Astrocyte (in vitro differentiated cells and primary cell): ENCODE results near the gene IFI44L. TPM values are rescaled to one million over a fixed set of nuclear protein-coding genes. Genes with fewer than 3 reads are reported as not detected.
A peak's percentile ranks its signal among the peaks of the same experiment; 100 is the strongest.

ENCODE experiments used
- DNase-seq: peaks from one replicate; pipeline ENCODE4 v3.0.0-alpha.2; 2010; ENCODE audit warnings: low read depth
- FAIRE-seq: peaks from 2 replicates; lab custom pipeline; 2011; peaks lifted over from hg19 to GRCh38; lab: Jason Lieb, UNC
- H2AFZ ChIP-seq: 2 replicates; pipeline ENCODE4 v1.6.0; 2012; ENCODE audit warnings: low read depth, low read length, inconsistent platforms
- H3K27ac ChIP-seq: 2 replicates; pipeline ENCODE4 v1.5.1; 2011; ENCODE audit warnings: low read depth, low read length, inconsistent platforms
- H3K27me3 ChIP-seq: 2 replicates; pipeline ENCODE4 v1.6.0; 2011; ENCODE audit warnings: low read length, inconsistent platforms; ENCODE audit not compliant: insufficient read depth
- H3K36me3 ChIP-seq: 2 replicates; pipeline ENCODE4 v1.5.1; 2011; ENCODE audit warnings: low read length, inconsistent platforms; ENCODE audit not compliant: insufficient read depth
- H3K4me1 ChIP-seq: 2 replicates; pipeline ENCODE4 v1.5.1; 2011; ENCODE audit warnings: low read length, inconsistent platforms; ENCODE audit not compliant: insufficient read depth
- H3K4me2 ChIP-seq: 2 replicates; pipeline ENCODE4 v1.6.0; 2012; ENCODE audit warnings: low read length, inconsistent platforms
- H3K4me3 ChIP-seq: 2 replicates; pipeline ENCODE4 v1.5.1; 2011; ENCODE audit warnings: low read depth, mild to moderate bottlenecking, low read length, inconsistent platforms; ENCODE audit not compliant: insufficient read depth
- H3K79me2 ChIP-seq: 2 replicates; pipeline ENCODE4 v1.6.0; 2012; ENCODE audit warnings: mild to moderate bottlenecking, low read length, inconsistent platforms; ENCODE audit not compliant: insufficient read depth
- H3K9ac ChIP-seq: 2 replicates; pipeline ENCODE4 v1.6.0; 2012; ENCODE audit warnings: mild to moderate bottlenecking, low read length, inconsistent platforms
- H3K9me3 ChIP-seq: 2 replicates; pipeline ENCODE4 v1.5.1; 2012; ENCODE audit warnings: low read depth, mild to moderate bottlenecking, low read length, inconsistent platforms; ENCODE audit not compliant: insufficient read depth
- H4K20me1 ChIP-seq: 2 replicates; pipeline ENCODE4 v1.6.0; 2012; ENCODE audit warnings: low read length, inconsistent platforms; ENCODE audit not compliant: insufficient read depth
- H3K27ac Mint-ChIP-seq: one replicate; pipeline ENCODE4 v1.8.0; 2021; ENCODE audit warnings: mild to moderate bottlenecking, mixed read lengths; ENCODE audit not compliant: unreplicated experiment
- H3K27me3 Mint-ChIP-seq: one replicate; pipeline ENCODE4 v1.8.0; 2021; ENCODE audit warnings: low read depth, mixed read lengths; ENCODE audit not compliant: unreplicated experiment
- H3K36me3 Mint-ChIP-seq: one replicate; pipeline ENCODE4 v1.8.0; 2021; ENCODE audit warnings: low read depth, mixed read lengths; ENCODE audit not compliant: unreplicated experiment
- H3K4me1 Mint-ChIP-seq: one replicate; pipeline ENCODE4 v1.8.0; 2021; ENCODE audit warnings: low read depth, mixed read lengths; ENCODE audit not compliant: unreplicated experiment
- H3K4me3 Mint-ChIP-seq: one replicate; pipeline ENCODE4 v1.8.0; 2021; ENCODE audit warnings: mild to moderate bottlenecking, moderate library complexity, mixed read lengths; ENCODE audit not compliant: unreplicated experiment
- H3K9me3 Mint-ChIP-seq: one replicate; pipeline ENCODE4 v1.8.0; 2021; ENCODE audit warnings: mild to moderate bottlenecking, mixed read lengths; ENCODE audit not compliant: unreplicated experiment
- EZH2 ChIP-seq: IDR thresholded peaks from 2 replicates; pipeline ENCODE4 v1.6.1; 2012; ENCODE audit warnings: mild to moderate bottlenecking, low read length, inconsistent platforms; ENCODE audit not compliant: insufficient read depth
- total RNA-seq: library from RNA; stranded (reverse); gene quantifications from 2 replicates; pipeline ENCODE4 v1.2.1, GENCODE V29; 2021
- TF ChIP-seq, protein P1 (sequence below): IDR thresholded peaks from 2 replicates; pipeline ENCODE4 v1.5.1; 2011; ENCODE audit warnings: low read depth, mild to moderate bottlenecking, inconsistent platforms, low read length, moderate library complexity; ENCODE audit not compliant: insufficient read depth

Gene IFI44L
- total RNA-seq, 1 donor from 2014 or later: 184 TPM

DNA sequence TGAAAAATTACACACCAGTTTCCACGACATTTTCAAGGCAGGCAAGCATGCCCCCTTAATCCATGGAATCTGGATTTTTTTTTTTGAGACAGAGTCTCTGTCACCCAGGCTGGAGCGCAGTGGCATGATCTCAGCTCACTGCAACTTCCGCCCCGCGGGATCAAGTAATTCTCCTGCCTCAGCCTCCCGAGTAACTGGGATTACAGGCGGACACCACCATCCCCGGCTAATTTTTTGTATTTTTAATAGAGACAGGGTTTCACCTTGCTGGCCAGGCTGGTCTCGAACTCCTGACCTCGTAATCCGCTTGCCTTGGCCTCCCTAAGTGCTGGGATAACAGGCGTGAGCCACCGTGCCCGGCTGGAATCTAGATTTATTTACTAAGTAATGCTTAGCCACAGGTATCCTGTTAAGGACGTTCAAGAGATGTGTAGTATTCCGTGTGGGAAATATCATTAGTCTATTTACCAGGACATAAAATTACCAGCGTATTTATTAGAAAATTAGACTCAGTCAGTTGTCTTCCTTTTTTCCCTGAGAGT is 31.8 kb downstream of the IFI44L start:
- Histone ChIP-seq H3K4me2 (peak overlapping the region; percentile 71), H3K79me2 (no peaks in the 10 kb centered on the region), H3K9me3 (peaks cover 2% of the 10 kb centered on the region), H3K4me1 (no peaks in the 10 kb centered on the region), H3K27ac (no peak overlapping the region), H3K4me3 (peak overlapping the region; percentile 46), H3K36me3 (no peaks in the 10 kb centered on the region), H4K20me1 (no peaks in the 10 kb centered on the region), H2AFZ (no peak overlapping the region), H3K27me3 (no peaks in the 10 kb centered on the region), H3K9ac (no peak overlapping the region)
- TF ChIP-seq, protein P1, sequence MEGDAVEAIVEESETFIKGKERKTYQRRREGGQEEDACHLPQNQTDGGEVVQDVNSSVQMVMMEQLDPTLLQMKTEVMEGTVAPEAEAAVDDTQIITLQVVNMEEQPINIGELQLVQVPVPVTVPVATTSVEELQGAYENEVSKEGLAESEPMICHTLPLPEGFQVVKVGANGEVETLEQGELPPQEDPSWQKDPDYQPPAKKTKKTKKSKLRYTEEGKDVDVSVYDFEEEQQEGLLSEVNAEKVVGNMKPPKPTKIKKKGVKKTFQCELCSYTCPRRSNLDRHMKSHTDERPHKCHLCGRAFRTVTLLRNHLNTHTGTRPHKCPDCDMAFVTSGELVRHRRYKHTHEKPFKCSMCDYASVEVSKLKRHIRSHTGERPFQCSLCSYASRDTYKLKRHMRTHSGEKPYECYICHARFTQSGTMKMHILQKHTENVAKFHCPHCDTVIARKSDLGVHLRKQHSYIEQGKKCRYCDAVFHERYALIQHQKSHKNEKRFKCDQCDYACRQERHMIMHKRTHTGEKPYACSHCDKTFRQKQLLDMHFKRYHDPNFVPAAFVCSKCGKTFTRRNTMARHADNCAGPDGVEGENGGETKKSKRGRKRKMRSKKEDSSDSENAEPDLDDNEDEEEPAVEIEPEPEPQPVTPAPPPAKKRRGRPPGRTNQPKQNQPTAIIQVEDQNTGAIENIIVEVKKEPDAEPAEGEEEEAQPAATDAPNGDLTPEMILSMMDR: no peak
- TF ChIP-seq EZH2: no peak
- H3K27me3 Mint-ChIP-seq: no peaks in the 10 kb centered on the region
- H3K4me1 Mint-ChIP-seq: peaks cover 13% of the 10 kb centered on the region
- no peak for DNase-seq
- no peaks in the 10 kb centered on the region for H3K9me3 Mint-ChIP-seq
- peak overlapping the region; percentile 88 for H3K4me3 Mint-ChIP-seq
- peaks cover 26% of the 10 kb centered on the region for H3K36me3 Mint-ChIP-seq
- FAIRE-seq: no peak
- H3K27ac Mint-ChIP-seq: no peak overlapping the region

DNA sequence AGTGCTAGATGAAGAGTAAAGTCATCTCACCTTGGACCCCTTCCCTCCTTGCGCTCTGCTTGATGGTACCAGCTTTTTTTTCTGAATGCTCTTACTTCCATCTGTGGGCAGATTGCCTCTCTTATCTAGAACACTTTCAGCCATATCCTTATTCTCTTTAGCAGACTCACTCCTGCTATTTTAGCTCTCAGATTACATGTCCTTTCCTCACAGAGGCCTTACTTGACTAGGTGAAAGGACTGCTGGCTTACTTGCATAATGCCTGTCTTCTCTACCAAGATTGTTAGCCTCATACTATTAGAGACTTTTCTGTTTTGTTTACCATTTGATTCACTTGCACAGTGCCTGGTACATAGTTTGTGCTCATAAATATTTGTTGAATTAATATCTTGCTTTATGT is 38.7 kb downstream of the IFI44L start:
- H3K36me3 Mint-ChIP-seq: peaks cover 44% of the 10 kb centered on the region

DNA sequence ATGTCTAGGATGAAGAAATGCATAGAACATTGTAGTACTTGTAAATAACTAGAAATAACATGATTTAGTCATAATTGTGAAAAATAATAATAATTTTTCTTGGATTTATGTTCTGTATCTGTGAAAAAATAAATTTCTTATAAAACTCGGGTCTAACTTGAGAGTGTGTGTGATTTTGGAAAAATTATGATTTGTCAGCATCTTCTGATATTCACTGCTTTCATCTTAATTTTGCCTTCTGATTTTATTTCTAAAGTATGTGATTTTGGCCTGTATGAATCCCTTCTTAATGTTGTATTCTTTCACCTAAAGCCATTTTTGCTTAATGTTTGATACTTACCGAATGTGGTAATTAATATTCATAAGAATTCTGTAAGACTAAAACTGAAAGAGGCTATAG is 43.7 kb downstream of the IFI44L start:
- DNase-seq (no peak), FAIRE-seq (no peak)
- H3K27ac ChIP-seq: no peak overlapping the region
- no peaks in the 10 kb centered on the region for H3K79me2 ChIP-seq
- H3K27me3 Mint-ChIP-seq: no peaks in the 10 kb centered on the region
- no peaks in the 10 kb centered on the region for H3K9me3 Mint-ChIP-seq
- no peaks in the 10 kb centered on the region for H3K27me3 ChIP-seq
- H3K9me3 ChIP-seq: no peaks in the 10 kb centered on the region
- H3K4me1 Mint-ChIP-seq: peaks cover 2% of the 10 kb centered on the region
- no peak overlapping the region for H3K4me3 ChIP-seq
- no peak overlapping the region for H3K4me2 ChIP-seq
- peaks cover 3% of the 10 kb centered on the region for H3K36me3 ChIP-seq
- no peaks in the 10 kb centered on the region for H4K20me1 ChIP-seq
- TF ChIP-seq EZH2: no peak
- TF ChIP-seq, protein P1: no peak
- no peak overlapping the region for H3K4me3 Mint-ChIP-seq
- no peaks in the 10 kb centered on the region for H3K4me1 ChIP-seq
- no peak overlapping the region for H3K9ac ChIP-seq
- H3K27ac Mint-ChIP-seq: no peak overlapping the region
- H3K36me3 Mint-ChIP-seq: peaks cover 28% of the 10 kb centered on the region
- H2AFZ ChIP-seq: no peak overlapping the region

More for the DNA sequence above, 38.7 kb downstream of the IFI44L start:
- Histone ChIP-seq H3K4me2 (no peak overlapping the region), H3K9ac (no peak overlapping the region), H3K4me1 (no peaks in the 10 kb centered on the region), H3K4me3 (no peak overlapping the region), H3K27ac (no peak overlapping the region), H3K79me2 (no peaks in the 10 kb centered on the region), H2AFZ (no peak overlapping the region), H3K9me3 (no peaks in the 10 kb centered on the region), H4K20me1 (no peaks in the 10 kb centered on the region), H3K36me3 (peaks cover 3% of the 10 kb centered on the region), H3K27me3 (no peaks in the 10 kb centered on the region)
- Mint-ChIP-seq H3K27ac (no peak overlapping the region), H3K9me3 (no peaks in the 10 kb centered on the region), H3K27me3 (no peaks in the 10 kb centered on the region), H3K4me1 (peaks cover 4% of the 10 kb centered on the region), H3K4me3 (no peak overlapping the region)
- TF ChIP-seq, protein P1: no peak
- TF ChIP-seq EZH2: no peak
- FAIRE-seq (no peak), DNase-seq (no peak)
